ENCODE results near the gene POLR3E. TPM values are rescaled to one million over a fixed set of nuclear protein-coding genes. Genes with fewer than 3 reads are reported as not detected.

Gene POLR3E
- total RNA-seq, 2 donors from 2014 or later, result 34.4 to 43.4 TPM

DNA sequence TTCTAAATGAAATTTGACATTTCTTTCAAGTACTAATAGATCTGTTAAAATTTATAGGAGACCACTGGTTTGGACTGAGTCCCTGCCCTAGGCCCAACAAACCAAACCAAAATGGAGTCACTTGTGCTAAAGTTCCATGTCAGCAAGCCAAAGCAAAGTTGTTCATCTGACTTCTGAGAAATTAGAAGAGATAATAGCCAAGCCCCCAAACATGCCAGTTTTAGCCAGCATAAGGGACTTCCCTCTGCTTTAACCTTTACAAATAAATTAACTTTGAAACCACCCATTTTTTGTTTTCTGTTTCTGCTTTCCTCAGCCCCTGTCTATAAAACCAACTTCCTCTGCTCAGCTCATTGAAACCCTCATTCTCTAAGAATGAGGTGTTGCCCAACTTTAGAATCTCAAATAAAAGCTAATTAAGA, 58.3 kb downstream of the POLR3E start:
- Histone ChIP-seq H3K27me3 (no peaks in the 10 kb centered on the region), H3K4me1 (peaks cover 6% of the 10 kb centered on the region), H3K9ac (ENCODE audit: low read depth in 2 of 2, low read length in 2 of 2) (no peak overlapping the region), H3K36me3 (no peaks in the 10 kb centered on the region), H3K27ac (no peak overlapping the region), H3K4me3 (no peak overlapping the region), H3K9me3 (no peaks in the 10 kb centered on the region)
- no peak for DNase-seq
- intact Hi-C loops (cut with DNase I), result no loop called here
- TF ChIP-seq, protein P1, sequence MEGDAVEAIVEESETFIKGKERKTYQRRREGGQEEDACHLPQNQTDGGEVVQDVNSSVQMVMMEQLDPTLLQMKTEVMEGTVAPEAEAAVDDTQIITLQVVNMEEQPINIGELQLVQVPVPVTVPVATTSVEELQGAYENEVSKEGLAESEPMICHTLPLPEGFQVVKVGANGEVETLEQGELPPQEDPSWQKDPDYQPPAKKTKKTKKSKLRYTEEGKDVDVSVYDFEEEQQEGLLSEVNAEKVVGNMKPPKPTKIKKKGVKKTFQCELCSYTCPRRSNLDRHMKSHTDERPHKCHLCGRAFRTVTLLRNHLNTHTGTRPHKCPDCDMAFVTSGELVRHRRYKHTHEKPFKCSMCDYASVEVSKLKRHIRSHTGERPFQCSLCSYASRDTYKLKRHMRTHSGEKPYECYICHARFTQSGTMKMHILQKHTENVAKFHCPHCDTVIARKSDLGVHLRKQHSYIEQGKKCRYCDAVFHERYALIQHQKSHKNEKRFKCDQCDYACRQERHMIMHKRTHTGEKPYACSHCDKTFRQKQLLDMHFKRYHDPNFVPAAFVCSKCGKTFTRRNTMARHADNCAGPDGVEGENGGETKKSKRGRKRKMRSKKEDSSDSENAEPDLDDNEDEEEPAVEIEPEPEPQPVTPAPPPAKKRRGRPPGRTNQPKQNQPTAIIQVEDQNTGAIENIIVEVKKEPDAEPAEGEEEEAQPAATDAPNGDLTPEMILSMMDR (IDR thresholded peaks at IDR 0.05), result no peak

GRCh38 chr16:22356930-22357634, 59.9 kb downstream of the POLR3E start:
- Histone ChIP-seq H3K27me3 (no peaks in the 10 kb centered on the region), H3K9ac (ENCODE audit: low read depth in 2 of 2, low read length in 2 of 2) (no peak overlapping the region), H3K27ac (peak overlapping the region; percentile 50), H3K4me1 (peaks cover 6% of the 10 kb centered on the region), H3K36me3 (no peaks in the 10 kb centered on the region), H3K4me3 (no peak overlapping the region), H3K9me3 (no peaks in the 10 kb centered on the region)
- DNase-seq, result no peak
- TF ChIP-seq, protein P1 (IDR thresholded peaks at IDR 0.05), result no peak
- intact Hi-C loops (cut with DNase I), result no loop called here

DNA sequence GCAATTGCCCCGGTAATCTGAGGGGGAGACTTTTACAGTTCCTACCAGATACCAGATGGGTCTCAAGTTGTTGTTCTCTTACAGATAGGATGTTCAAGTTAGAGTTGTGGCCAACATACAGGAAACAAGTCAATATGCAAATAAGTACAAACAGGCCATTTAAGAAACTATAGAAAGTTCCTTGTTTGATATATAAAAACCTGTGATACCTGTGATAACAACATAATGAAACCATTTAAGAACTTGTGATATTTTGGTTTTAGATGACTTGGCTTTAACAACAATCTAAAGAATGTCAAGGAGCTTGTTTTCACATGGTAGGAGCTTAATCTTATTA, 60.4 kb downstream of the POLR3E start:
- DNase-seq, result no peak
- H3K9me3 ChIP-seq, result no peaks in the 10 kb centered on the region
- no peaks in the 10 kb centered on the region for H3K36me3 ChIP-seq
- H3K9ac ChIP-seq (ENCODE audit: low read depth in 2 of 2, low read length in 2 of 2), result no peak overlapping the region
- TF ChIP-seq, protein P1 (IDR thresholded peaks at IDR 0.05), result no peak
- H3K27me3 ChIP-seq, result no peaks in the 10 kb centered on the region
- peak overlapping the region; percentile 50 for H3K27ac ChIP-seq
- intact Hi-C loops (cut with DNase I), result no loop called here
- peaks cover 6% of the 10 kb centered on the region for H3K4me1 ChIP-seq
- no peak overlapping the region for H3K4me3 ChIP-seq

DNA sequence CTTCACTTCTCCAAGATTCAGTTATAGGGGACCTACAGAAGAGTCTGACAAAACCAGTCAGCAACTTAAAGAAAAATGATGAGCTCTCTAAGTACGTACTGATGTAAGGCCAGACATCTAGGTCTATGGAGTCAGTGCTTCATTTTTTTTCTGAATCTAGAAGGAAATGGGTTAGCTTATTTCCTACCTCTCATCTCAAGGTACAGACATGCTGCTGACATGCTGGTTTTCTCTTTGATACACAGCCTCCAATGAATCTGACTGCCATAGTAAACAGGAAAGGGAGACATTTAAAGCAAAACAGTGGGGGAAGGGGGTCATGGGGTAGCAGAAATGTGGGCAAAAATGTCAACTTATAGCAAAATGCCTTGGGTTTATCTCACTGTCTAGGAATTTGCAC, 60.8 kb downstream of the POLR3E start:
- Histone ChIP-seq H3K9ac (ENCODE audit: low read depth in 2 of 2, low read length in 2 of 2) (no peak overlapping the region), H3K4me3 (no peak overlapping the region), H3K4me1 (peaks cover 2% of the 10 kb centered on the region), H3K9me3 (no peaks in the 10 kb centered on the region), H3K36me3 (no peaks in the 10 kb centered on the region), H3K27me3 (no peaks in the 10 kb centered on the region), H3K27ac (peak overlapping the region; percentile 50)
- intact Hi-C loops (cut with DNase I), result no loop called here
- DNase-seq, result no peak
- TF ChIP-seq, protein P1 (IDR thresholded peaks at IDR 0.05), result no peak

DNA sequence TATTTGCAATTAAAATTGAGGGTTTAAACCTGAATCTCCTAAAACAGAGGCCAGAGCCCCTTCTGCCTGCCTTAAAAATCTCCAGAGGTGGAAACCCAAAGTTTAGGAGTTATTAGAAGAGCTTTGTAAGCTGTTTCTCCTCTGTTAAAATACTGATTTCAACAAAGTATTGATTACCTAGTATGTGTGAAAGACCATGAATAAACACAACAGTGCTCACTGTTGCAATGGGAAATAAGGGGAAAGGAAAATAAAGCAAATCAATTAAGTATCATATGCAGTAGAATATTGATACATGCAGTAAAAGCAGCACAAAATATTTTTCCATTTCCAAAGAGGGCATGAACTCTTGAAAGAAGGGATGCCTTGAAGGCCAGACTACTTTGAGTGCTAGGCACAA, 62.5 kb downstream of the POLR3E start:
- Histone ChIP-seq H3K27me3 (no peaks in the 10 kb centered on the region), H3K27ac (no peak overlapping the region), H3K9ac (ENCODE audit: low read depth in 2 of 2, low read length in 2 of 2) (no peak overlapping the region), H3K9me3 (no peaks in the 10 kb centered on the region), H3K4me3 (no peak overlapping the region), H3K4me1 (no peaks in the 10 kb centered on the region), H3K36me3 (peaks cover 6% of the 10 kb centered on the region)
- no peak for DNase-seq
- TF ChIP-seq, protein P1 (IDR thresholded peaks at IDR 0.05), result no peak
- intact Hi-C loops (cut with DNase I), result no loop called here
